Large intestine (tissue), 3 donors: ENCODE results near the gene ZSWIM1. TPM values are rescaled to one million over a fixed set of nuclear protein-coding genes. Genes with fewer than 3 reads are reported as not detected.
"Not testable (repeated sequence)": the region's sequence is repeated elsewhere in the genome, so short reads cannot be mapped to it uniquely, and the experiment has no call there.

Experiments
- DNase-seq, 2 donors: peaks; one replicate each; pipeline versions ENCODE4 v3.0.0 to v3.0.0-alpha.2; 2013
- H3K27ac ChIP-seq: one replicate; pipeline ENCODE4 v1.5.1; 2013; ENCODE audit warnings: low read length
- H3K27me3 ChIP-seq: 2 replicates; pipeline ENCODE4 v1.6.1; 2013; ENCODE audit warnings: low read length; ENCODE audit not compliant: control insufficient read depth, insufficient read depth
- H3K36me3 ChIP-seq: 2 replicates; pipeline ENCODE4 v1.6.1; 2013; ENCODE audit warnings: low read length; ENCODE audit not compliant: control insufficient read depth, insufficient read depth
- H3K4me1 ChIP-seq: one replicate; pipeline ENCODE4 v1.6.1; 2013; ENCODE audit warnings: low read length; ENCODE audit not compliant: control insufficient read depth, insufficient read depth
- H3K4me3 ChIP-seq: one replicate; pipeline ENCODE4 v1.5.1; 2013; ENCODE audit warnings: low read length
- H3K9me3 ChIP-seq: one replicate; pipeline ENCODE4 v1.6.1; 2013; ENCODE audit warnings: mild to moderate bottlenecking, low read depth, low read length, moderate library complexity; ENCODE audit not compliant: control insufficient read depth
- WGBS: methylation state at CpG from one replicate; pipeline ENCODE4 v1.1.5; 2013; ENCODE audit warnings: low lambda C conversion rate; ENCODE audit not compliant: insufficient coverage; 5-methylcytosine and 5-hydroxymethylcytosine counted together
- polyA plus RNA-seq: library from polyadenylated mRNA; unstranded; fragments of 120-200 nt; gene quantifications from one replicate; pipeline ENCODE4 v1.2.1, GENCODE V29; 2013

The ZSWIM1 gene
- polyA plus RNA-seq, 1 donor: 17.3 TPM

DNA sequence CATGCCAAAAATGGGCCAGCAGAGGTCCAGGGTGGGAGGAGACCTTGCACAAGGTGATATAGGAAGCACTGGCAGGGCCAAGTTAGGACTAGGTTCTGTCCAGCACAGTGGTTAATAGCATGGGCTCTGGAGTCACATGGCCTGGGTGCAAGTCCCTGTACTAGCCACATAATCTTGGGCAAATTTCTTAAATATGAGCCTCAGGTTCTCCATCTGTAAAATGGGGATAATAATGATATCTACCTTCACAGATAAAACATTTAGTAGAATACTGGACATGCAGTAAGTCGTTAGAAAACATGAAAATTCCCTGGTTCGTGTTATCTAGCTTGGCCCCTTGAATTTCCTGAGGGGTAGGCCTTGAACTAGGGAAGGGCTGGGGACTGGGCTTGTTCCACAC, 16.3 kb downstream of the ZSWIM1 start:
- Histone ChIP-seq H3K27me3 (no peaks in the 10 kb centered on the region), H3K9me3 (no peaks in the 10 kb centered on the region), H3K4me3 (no peak overlapping the region), H3K27ac (no peak overlapping the region), H3K36me3 (peaks cover 79% of the 10 kb centered on the region), H3K4me1 (peaks cover 18% of the 10 kb centered on the region)
- WGBS: 100% methylated on average over 1 of the region's 2 CpGs
- no peak for DNase-seq

- H3K27ac ChIP-seq: no peak overlapping the region
- H3K36me3 ChIP-seq: peaks cover 75% of the 10 kb centered on the region
- no CpG with 5 or more reads among the region's 7 CpGs for WGBS
- DNase-seq: no peak
- no peaks in the 10 kb centered on the region for H3K9me3 ChIP-seq
- no peaks in the 10 kb centered on the region for H3K27me3 ChIP-seq
- no peak overlapping the region for H3K4me3 ChIP-seq
- peaks cover 15% of the 10 kb centered on the region for H3K4me1 ChIP-seq
Observed at GRCh38 chr20:45897692-45898091, 16.7 kb downstream of the ZSWIM1 start.

- no peak overlapping the region for H3K4me3 ChIP-seq
- no peak for DNase-seq
- WGBS: no CpG with 5 or more reads among the region's 12 CpGs
- no peak overlapping the region for H3K27ac ChIP-seq
- H3K9me3 ChIP-seq: no peaks in the 10 kb centered on the region
- no peaks in the 10 kb centered on the region for H3K27me3 ChIP-seq
- peaks cover 11% of the 10 kb centered on the region for H3K4me1 ChIP-seq
- peaks cover 69% of the 10 kb centered on the region for H3K36me3 ChIP-seq
Observed at GRCh38 chr20:45898285-45898684, 17.3 kb downstream of the ZSWIM1 start.

DNA sequence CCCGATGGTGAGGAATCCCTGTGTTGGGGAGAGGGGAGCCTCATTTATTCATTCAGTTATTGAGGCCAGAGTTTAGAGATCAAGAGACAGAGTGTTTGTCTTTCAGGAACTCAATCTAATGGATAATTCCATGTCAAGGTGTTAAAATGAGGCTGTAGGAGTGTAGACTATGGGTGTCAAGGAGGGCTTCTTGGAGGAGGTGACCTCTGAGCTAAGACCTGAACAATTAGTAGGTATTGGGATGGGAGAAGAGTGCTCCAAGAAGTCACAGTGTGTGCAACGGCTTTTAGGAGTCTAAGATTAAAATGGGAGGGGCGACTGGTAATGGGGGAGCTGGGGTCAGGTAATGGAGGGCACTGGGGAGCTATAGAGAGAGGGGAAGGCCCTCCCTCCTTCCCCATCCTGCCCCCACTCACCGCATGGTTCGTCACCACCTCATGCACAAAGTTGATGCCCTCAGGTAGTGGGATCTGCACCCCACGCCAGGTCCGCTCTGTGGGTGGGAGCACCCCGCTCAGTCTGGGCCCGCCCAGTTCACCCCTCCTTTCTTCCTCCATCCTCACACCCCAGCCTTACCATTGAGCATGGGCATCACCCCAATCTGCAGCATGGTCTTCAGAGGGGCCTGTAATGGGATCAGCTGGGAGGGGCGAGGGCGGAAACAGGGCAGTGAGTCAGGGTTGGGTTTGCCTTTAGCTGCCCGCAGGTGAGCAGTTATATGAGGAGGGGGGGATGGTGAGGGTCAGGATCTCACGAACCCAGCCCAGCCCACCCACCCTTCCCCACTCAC, 18.2 kb downstream of the ZSWIM1 start:
- peaks cover 61% of the 10 kb centered on the region for H3K36me3 ChIP-seq
- no peaks in the 10 kb centered on the region for H3K27me3 ChIP-seq
- H3K27ac ChIP-seq: no peak overlapping the region
- no peak overlapping the region for H3K4me3 ChIP-seq
- WGBS: no CpG with 5 or more reads among the region's 13 CpGs
- H3K9me3 ChIP-seq: no peaks in the 10 kb centered on the region
- no peak for DNase-seq
- H3K4me1 ChIP-seq: peaks cover 4% of the 10 kb centered on the region

DNA sequence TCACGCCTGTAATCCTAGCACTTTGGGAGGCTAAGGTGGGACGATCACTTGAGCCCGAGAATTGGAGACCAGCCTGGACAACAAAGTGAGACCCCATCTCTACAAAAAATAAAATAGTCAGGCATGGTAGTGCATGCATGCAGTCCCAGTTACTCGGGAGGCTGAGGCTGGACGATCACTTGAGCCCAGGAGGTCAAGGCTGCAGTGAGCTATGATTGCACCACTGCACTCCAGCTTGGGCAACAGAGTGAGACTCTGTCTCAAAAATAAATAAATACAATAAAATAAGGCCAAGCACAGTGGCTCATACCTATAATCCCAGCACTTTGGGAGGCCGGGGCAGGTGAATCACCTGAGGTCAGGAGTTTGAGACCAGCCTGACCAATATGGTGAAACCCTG, 20.3 kb downstream of the ZSWIM1 start:
- not testable (repeated sequence) for H3K27ac ChIP-seq, DNase-seq, H3K4me1 ChIP-seq, H3K9me3 ChIP-seq, H3K4me3 ChIP-seq, H3K27me3 ChIP-seq
- WGBS: 100% methylated on average over 2 of the region's 6 CpGs
- H3K36me3 ChIP-seq: peaks cover 43% of the 10 kb centered on the region

DNA sequence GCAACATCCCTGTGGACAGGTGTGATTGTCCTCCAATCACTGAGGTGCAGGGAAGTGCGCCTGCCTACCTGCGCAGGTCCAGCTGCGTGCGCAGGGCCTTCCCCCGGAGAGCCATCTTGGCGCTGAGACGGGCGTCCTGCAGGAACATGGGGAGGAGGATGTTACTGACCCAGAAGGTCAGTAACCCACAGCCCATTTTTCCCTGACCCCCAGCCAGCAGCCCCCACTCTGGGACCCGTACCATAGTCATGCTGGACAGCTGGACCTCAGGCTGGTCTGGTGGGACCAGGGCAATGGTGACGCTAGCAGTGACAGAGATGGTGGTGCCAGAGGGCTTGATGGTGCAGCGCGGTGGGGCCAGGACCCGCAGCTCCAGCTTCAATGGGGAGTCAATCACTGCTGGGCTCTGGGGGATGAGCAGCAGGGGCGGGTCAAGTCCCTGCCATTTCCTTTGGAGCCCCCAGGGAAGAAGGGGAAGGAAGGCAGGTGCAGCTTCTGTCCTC, 21.2 kb downstream of the ZSWIM1 start:
- H3K4me3 ChIP-seq: no peak overlapping the region
- DNase-seq: no peak
- H3K36me3 ChIP-seq: peaks cover 34% of the 10 kb centered on the region
- whole genome bisulfite sequencing: no CpG with 5 or more reads among the region's 14 CpGs
- no peaks in the 10 kb centered on the region for H3K9me3 ChIP-seq
- no peaks in the 10 kb centered on the region for H3K4me1 ChIP-seq
- no peaks in the 10 kb centered on the region for H3K27me3 ChIP-seq
- H3K27ac ChIP-seq: no peak overlapping the region

- no peak for DNase-seq
- Histone ChIP-seq H3K4me1 (no peaks in the 10 kb centered on the region), H3K4me3 (no peak overlapping the region), H3K27me3 (no peaks in the 10 kb centered on the region), H3K27ac (no peak overlapping the region), H3K9me3 (no peaks in the 10 kb centered on the region), H3K36me3 (peaks cover 16% of the 10 kb centered on the region)
- 90% methylated on average over 2 of the region's 16 CpGs for WGBS
Observed at GRCh38 chr20:45904583-45905504, 23.8 kb downstream of the ZSWIM1 start.

- no peak for DNase-seq
- Histone ChIP-seq H3K4me1 (no peaks in the 10 kb centered on the region), H3K36me3 (peaks cover 12% of the 10 kb centered on the region), H3K9me3 (no peaks in the 10 kb centered on the region), H3K27me3 (no peaks in the 10 kb centered on the region), H3K4me3 (no peak overlapping the region), H3K27ac (no peak overlapping the region)
- WGBS: 92% methylated on average over 2 of the region's 8 CpGs
Observed at GRCh38 chr20:45905505-45906079, 24.6 kb downstream of the ZSWIM1 start.

DNA sequence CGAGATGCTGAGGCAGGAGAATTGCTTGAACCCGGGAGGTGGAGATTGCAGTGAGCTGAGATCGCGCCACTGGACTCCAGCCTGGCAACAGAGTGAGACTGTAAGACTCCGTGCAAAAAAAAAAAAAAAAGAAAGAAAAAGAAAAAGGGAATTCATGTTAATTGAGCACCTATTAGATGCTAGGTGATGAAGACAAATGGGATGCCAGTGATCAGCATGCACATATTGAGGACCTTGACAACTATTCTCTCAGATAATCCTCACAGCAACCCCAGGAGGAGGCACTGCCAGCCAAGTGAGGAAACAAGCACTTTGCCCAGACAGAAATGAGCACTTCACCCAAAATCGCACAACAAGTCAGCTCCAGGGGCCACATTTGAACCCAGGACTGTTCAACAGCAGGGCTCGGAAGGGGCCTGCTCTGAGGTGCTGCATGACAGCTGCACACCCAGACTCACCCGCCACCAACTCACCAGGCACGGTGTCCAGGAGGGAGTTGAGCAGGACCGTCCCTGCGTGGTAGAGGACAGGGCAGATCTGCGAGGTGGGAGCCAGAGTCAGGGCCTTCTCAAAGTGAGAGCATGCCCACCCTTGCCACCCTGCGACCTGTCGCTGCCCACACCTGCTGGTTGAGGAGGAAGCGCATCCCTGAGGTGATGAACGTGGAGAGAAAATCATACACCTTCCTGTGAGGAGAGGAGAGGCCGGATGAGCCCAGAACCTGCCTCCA, 26.4 kb downstream of the ZSWIM1 start:
- peaks cover 4% of the 10 kb centered on the region for H3K9me3 ChIP-seq
- no peak overlapping the region for H3K4me3 ChIP-seq
- H3K36me3 ChIP-seq: peaks cover 9% of the 10 kb centered on the region
- no peaks in the 10 kb centered on the region for H3K27me3 ChIP-seq
- DNase-seq: no peak
- 100% methylated on average over 1 of the region's 17 CpGs for WGBS
- H3K27ac ChIP-seq: no peak overlapping the region
- H3K4me1 ChIP-seq: peaks cover 14% of the 10 kb centered on the region

DNA sequence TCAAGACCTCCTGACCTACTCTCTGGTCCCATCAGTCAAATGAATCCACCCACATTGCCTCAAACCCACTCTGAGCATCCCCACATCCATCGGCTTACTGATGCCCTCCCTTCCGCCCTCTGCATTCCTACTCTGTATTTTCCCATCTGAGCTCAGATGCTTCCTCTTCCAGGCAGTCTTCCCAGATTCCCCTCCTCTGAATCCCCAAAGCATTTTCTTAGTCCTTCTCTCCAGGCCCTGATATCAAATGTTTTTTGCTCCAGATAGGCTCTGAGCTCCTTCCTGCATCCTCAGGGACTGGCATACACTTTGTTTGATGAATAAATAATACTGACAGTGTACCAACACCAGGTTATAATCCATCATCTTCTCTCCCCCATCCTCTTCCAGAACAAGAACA, 27.1 kb downstream of the ZSWIM1 start:
- H3K9me3 ChIP-seq: peaks cover 4% of the 10 kb centered on the region
- H3K36me3 ChIP-seq: peaks cover 9% of the 10 kb centered on the region
- no peak overlapping the region for H3K4me3 ChIP-seq
- no peak overlapping the region for H3K27ac ChIP-seq
- H3K4me1 ChIP-seq: peaks cover 17% of the 10 kb centered on the region
- H3K27me3 ChIP-seq: no peaks in the 10 kb centered on the region
- 100% methylated on average over 2 of the region's 2 CpGs for WGBS
- DNase-seq: no peak
